Kidney epithelial cell (primary cell): ENCODE results near the gene DEGS2. TPM values are rescaled to one million over a fixed set of nuclear protein-coding genes. Genes with fewer than 3 reads are reported as not detected.

Experiments
- DNase-seq: peaks from one replicate; pipeline ENCODE4 v3.0.0-alpha.2; 2010; ENCODE audit warnings: low read depth
- H3K27me3 ChIP-seq: 2 replicates; pipeline ENCODE4 v1.6.0; 2011; ENCODE audit warnings: low read length; ENCODE audit not compliant: control insufficient read depth, insufficient read depth
- H3K36me3 ChIP-seq: 2 replicates; pipeline ENCODE4 v1.5.1; 2011; ENCODE audit warnings: low read length; ENCODE audit not compliant: control insufficient read depth, insufficient read depth
- H3K4me3 ChIP-seq: 2 replicates; pipeline ENCODE4 v1.5.1; 2011; ENCODE audit warnings: low read depth, mild to moderate bottlenecking, control low read depth, low read length
- total RNA-seq: library from RNA; depleted of rRNA; stranded (reverse); fragments of >200 nt; gene quantifications from 2 replicates; pipeline ENCODE4 v1.2.3, GENCODE V29; 2015
- TF ChIP-seq, protein P1 (sequence below): IDR thresholded peaks from 2 replicates; pipeline ENCODE4 v1.5.1; 2011; ENCODE audit warnings: mild to moderate bottlenecking, moderate library complexity, low read length, control low read depth, inconsistent platforms; ENCODE audit not compliant: insufficient read depth, poor library complexity, severe bottlenecking

DEGS2 gene
- total RNA-seq, 1 donor from 2014 or later = 0.75 TPM

DNA sequence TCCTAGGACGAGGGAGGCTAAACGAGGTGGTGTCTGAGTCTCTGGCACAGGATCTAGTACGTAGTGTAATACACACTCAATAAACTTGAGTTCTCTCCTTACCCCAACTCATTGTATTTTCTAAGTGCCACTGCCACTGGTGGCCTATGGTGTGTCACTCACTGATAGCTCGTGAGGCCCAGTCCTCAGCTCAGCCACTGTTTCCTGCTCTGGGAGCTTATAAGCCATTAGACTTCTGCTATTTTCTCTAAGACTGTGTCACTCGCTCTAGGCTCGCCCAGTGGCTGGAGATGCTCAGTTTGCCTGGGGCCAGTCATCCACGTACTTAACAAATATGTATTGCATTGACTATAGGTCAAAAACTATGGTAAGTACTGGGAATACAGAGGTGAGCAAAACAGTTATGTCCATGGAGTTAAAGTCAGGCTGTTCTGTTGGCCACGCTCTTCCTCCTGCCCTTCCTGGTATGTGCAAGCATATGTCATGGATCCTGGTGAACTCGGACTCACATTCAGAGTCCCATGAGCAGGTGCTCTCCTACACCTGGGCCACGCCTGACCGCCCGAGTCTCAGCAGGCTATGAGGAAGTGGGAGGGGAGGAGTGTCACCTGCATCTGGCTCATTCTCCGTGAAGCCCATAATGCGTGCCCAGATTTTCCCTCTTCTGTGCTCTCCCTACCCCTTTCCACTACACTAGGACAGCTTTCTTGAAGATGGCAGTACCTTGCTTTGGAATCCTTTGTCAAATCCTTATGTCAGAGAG lies 41.6 kb downstream of the DEGS2 start:
- Histone ChIP-seq H3K27me3 (no peaks in the 10 kb centered on the region), H3K4me3 (no peak overlapping the region), H3K36me3 (no peaks in the 10 kb centered on the region)
- no peak for DNase-seq
- TF ChIP-seq, protein P1, sequence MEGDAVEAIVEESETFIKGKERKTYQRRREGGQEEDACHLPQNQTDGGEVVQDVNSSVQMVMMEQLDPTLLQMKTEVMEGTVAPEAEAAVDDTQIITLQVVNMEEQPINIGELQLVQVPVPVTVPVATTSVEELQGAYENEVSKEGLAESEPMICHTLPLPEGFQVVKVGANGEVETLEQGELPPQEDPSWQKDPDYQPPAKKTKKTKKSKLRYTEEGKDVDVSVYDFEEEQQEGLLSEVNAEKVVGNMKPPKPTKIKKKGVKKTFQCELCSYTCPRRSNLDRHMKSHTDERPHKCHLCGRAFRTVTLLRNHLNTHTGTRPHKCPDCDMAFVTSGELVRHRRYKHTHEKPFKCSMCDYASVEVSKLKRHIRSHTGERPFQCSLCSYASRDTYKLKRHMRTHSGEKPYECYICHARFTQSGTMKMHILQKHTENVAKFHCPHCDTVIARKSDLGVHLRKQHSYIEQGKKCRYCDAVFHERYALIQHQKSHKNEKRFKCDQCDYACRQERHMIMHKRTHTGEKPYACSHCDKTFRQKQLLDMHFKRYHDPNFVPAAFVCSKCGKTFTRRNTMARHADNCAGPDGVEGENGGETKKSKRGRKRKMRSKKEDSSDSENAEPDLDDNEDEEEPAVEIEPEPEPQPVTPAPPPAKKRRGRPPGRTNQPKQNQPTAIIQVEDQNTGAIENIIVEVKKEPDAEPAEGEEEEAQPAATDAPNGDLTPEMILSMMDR = no peak

DNA sequence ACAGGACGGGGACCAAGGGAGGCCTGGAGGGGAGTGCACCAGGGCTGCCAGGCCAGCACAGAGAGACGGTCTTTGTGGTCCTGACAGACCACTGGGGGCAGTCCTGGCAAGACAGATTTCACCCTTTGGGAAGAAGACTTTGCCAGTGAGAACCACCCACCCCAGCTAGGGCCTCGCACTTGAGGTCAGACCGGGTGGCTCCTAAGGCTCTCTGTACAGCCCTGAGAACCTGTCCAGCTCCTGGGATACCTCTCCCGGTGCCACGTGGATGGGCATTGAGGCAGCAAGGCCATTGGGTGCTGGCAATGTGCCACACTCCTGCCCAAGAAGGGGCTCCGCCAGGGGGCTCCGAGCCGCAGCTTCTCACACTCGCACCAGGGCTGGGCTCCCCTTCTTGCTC lies 42.4 kb downstream of the DEGS2 start:
- Histone ChIP-seq H3K4me3 (no peak overlapping the region), H3K27me3 (no peaks in the 10 kb centered on the region), H3K36me3 (no peaks in the 10 kb centered on the region)
- DNase-seq = no peak
- TF ChIP-seq, protein P1 = no peak

DNA sequence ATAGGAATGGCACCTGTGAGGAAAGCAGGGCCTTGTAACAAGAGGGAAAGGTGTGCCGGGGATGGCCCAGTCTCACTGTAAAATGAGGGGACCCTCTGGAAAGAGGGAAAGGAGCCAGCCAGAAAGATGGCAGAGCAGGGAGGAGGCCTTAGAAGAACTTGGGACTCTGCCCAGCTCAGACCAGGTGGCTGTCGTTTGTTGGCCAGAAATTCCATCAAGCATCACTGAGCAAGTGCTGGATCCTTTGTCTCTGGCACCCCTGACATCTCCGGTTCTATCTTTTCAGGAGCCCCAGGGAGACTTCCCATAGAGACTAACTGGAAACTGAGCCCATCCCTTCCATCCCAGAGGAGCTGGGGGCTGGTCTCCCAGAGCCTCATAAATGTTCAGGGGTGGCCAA lies 43.3 kb downstream of the DEGS2 start:
- no peak overlapping the region for H3K4me3 ChIP-seq
- H3K36me3 ChIP-seq = no peaks in the 10 kb centered on the region
- no peak for DNase-seq
- TF ChIP-seq, protein P1 = no peak
- no peaks in the 10 kb centered on the region for H3K27me3 ChIP-seq

- DNase-seq = no peak
- TF ChIP-seq, protein P1 = no peak
- Histone ChIP-seq H3K27me3 (no peaks in the 10 kb centered on the region), H3K4me3 (no peak overlapping the region), H3K36me3 (no peaks in the 10 kb centered on the region)
These were observed 43.7 kb downstream of the DEGS2 start for GRCh38 chr14:100115726-100116125.

- Histone ChIP-seq H3K36me3 (no peaks in the 10 kb centered on the region), H3K4me3 (no peak overlapping the region), H3K27me3 (no peaks in the 10 kb centered on the region)
- no peak for DNase-seq
- TF ChIP-seq, protein P1 = no peak
These were observed 44.2 kb downstream of the DEGS2 start for GRCh38 chr14:100115236-100115635.
